NCI-H748 (cell line): ENCODE measurements around the gene OR56B4.

Source experiments
- DNase-seq: peaks from one replicate; lab custom pipeline; 2025; ENCODE audit not compliant: unreplicated experiment; lab: John Stamatoyannopoulos, UW

OR56B4 gene

DNA sequence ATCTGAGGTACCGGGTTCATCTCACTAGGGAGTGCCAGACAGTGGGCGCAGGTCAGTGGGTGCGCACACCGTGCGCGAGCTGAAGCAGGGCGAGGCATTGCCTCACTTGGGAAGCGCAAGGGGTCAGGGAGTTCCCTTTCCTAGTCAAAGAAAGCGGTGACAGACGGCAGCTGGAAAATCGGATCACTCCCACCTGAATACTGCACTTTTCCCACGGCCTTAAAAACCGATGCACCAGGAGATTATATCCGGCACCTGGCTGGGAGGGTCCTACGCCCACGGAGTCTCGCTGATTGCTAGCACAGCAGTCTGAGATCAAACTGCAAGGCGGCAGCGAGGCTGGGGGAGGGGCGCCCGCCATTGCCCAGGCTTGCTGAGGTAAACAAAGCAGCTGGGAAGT lies 36.3 kb downstream of the OR56B4 start:
- DNase-seq = peak; percentile 58

DNA sequence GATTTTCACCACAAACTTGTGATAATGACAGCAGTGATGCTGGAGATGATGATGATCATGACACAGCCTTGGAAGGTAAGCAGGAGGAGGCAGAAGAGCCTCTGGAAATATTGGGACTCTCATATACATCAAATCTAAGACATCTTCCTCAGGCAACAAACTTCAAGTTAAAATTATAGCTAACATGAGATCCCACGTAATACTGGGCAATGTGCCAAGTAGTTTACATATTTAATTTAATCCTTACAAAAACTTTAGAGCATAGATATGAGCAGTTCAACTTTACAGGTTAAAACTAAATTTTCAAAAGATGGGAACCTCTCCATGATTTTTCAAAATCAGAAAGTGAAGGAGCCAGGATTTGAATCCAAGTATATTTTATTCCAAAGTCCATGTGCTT lies 43.6 kb downstream of the OR56B4 start:
- DNase-seq = no peak

DNA sequence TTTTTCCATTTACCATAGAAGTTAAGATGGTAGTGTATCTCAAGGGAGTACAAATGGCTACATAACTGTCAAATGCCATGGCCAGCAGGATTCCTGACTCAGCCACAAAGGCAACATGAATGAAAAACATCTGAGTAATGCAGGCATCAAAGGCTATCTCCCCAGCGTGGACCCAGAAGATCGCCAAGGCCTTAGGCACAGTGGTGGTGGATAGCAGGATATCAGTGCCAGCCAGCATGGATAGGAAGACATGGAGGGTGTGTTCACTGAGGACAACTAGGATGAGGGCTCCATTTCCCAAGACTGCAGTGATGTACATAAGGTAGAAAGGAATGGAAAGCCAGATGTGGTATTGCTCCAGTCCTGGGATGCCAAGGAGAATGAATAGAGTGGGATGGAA lies 44.6 kb downstream of the OR56B4 start:
- no peak for DNase-seq

DNA sequence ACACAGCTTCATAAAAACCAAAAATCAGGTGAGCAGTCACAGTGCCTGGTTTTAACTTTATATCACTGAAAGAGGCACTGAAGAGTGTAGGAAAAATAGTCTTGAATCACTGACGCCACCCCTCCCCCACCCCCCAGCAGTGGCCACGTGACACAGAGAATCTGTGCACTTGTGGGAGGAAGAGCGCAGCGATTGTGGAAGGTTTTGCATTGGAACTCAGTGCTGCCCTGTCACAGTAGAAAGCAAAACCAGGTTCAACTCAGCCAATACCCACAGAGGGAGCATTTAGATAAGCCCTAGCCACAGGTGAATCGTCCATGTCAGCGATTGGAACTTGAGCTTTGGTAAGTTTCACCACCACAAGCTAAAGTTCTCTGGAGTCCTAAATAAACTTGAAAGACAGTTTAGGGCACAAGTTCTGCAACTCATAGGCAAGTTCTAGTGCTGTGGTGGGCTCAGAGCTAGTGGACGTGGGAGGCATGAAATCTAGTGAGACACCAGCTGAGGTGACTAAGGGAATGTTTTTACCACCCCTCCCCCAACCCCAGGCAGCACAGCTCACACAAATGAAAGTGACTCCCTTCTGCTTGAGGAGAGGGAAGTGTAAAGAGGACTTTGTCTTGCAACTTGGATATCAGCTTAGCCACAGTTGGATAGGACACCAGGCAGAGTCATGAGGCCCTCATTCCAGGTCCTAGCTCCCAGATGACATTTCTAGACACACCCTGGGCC lies 49.3 kb downstream of the OR56B4 start:
- DNase-seq = no peak
